Measurements from ENCODE around the gene ALDH7A1. TPM values are rescaled to one million over a fixed set of nuclear protein-coding genes. Genes with fewer than 3 reads are reported as not detected.
"Not testable (repeated sequence)": the region's sequence is repeated elsewhere in the genome, so short reads cannot be mapped to it uniquely, and the experiment has no call there.

The ALDH7A1 gene
- total RNA-seq, 1 donor from 2014 or later = 35.5 TPM

GRCh38 chr5:126599971-126600630, 5.1 kb upstream of the ALDH7A1 start:
- ATAC-seq; DNase-seq (ENCODE audit: missing footprints): not testable (repeated sequence)
- intact Hi-C loops (cut with DNase I) = loop anchor here (5.0 kb wide), 1 partner anchor 248 kb away; no protein-coding TSS in a partner anchor

- intact Hi-C loops (cut with DNase I) = loop anchor here (5.0 kb wide), 1 partner anchor 247 kb away; no protein-coding TSS in a partner anchor
- no peak for ATAC-seq
Observed at GRCh38 chr5:126599499-126599898, 4.5 kb upstream of the ALDH7A1 start.

GRCh38 chr5:126597156-126597555, 2.1 kb upstream of the ALDH7A1 start:
- DNase-seq (ENCODE audit: missing footprints) (no peak), ATAC-seq (no peak)
- intact Hi-C loops (cut with DNase I) = loop anchor here (5.0 kb wide), 1 partner anchor 245 kb away; no protein-coding TSS in a partner anchor

More at GRCh38 chr5:126599499-126599898, 4.5 kb upstream of the ALDH7A1 start:
- DNase-seq (ENCODE audit: missing footprints) = no peak

- DNase-seq (ENCODE audit: missing footprints) (no peak), ATAC-seq (no peak)
- intact Hi-C loops (cut with DNase I) = loop anchor here (2.0 to 5.0 kb wide), 2 partner anchors 243 to 257 kb away; no protein-coding TSS in a partner anchor
Observed at GRCh38 chr5:126595486-126596083, 566 bp upstream of the ALDH7A1 start.

GRCh38 chr5:126591549-126591948, 3.5 kb downstream of the ALDH7A1 start:
- intact Hi-C loops (cut with DNase I) = loop anchor here (5.0 kb wide), 1 partner anchor 49 kb away; no protein-coding TSS in a partner anchor
- ATAC-seq = no peak
- no peak for DNase-seq (ENCODE audit: missing footprints)

- ATAC-seq (no peak), DNase-seq (ENCODE audit: missing footprints) (no peak)
- intact Hi-C loops (cut with DNase I) = loop anchor here (5.0 kb wide), 1 partner anchor 47 kb away; no protein-coding TSS in a partner anchor
Observed at GRCh38 chr5:126589536-126590297, 5.3 kb downstream of the ALDH7A1 start.

- no peak for ATAC-seq
- DNase-seq (ENCODE audit: missing footprints) = no peak
- intact Hi-C loops (cut with DNase I) = no loop called here
Observed at GRCh38 chr5:126587551-126588390, 7.2 kb downstream of the ALDH7A1 start.

GRCh38 chr5:126583761-126584160, 11.3 kb downstream of the ALDH7A1 start:
- intact Hi-C loops (cut with DNase I) = no loop called here
- no peak for ATAC-seq
- no peak for DNase-seq (ENCODE audit: missing footprints)

GRCh38 chr5:126579716-126580115, 15.3 kb downstream of the ALDH7A1 start:
- DNase-seq (ENCODE audit: missing footprints) (no peak), ATAC-seq (no peak)
- intact Hi-C loops (cut with DNase I) = no loop called here

- ATAC-seq = no peak
- intact Hi-C loops (cut with DNase I) = no loop called here
- no peak for DNase-seq (ENCODE audit: missing footprints)
Observed at GRCh38 chr5:126577415-126577814, 17.6 kb downstream of the ALDH7A1 start.

GRCh38 chr5:126576974-126577373, 18.0 kb downstream of the ALDH7A1 start:
- ATAC-seq (no peak), DNase-seq (ENCODE audit: missing footprints) (no peak)
- intact Hi-C loops (cut with DNase I) = no loop called here

GRCh38 chr5:126575644-126576043, 19.4 kb downstream of the ALDH7A1 start:
- ATAC-seq (no peak), DNase-seq (ENCODE audit: missing footprints) (no peak)
- intact Hi-C loops (cut with DNase I) = no loop called here

GRCh38 chr5:126568206-126568755, 26.7 kb downstream of the ALDH7A1 start:
- intact Hi-C loops (cut with DNase I) = no loop called here
- no peak for ATAC-seq
- no peak for DNase-seq (ENCODE audit: missing footprints)

GRCh38 chr5:126562823-126563222, 32.2 kb downstream of the ALDH7A1 start:
- ATAC-seq = no peak
- DNase-seq (ENCODE audit: missing footprints) = no peak
- intact Hi-C loops (cut with DNase I) = no loop called here

- ATAC-seq (no peak), DNase-seq (ENCODE audit: missing footprints) (no peak)
- intact Hi-C loops (cut with DNase I) = no loop called here
Observed at GRCh38 chr5:126561908-126562307, 33.1 kb downstream of the ALDH7A1 start.

GRCh38 chr5:126555101-126555500, 39.9 kb downstream of the ALDH7A1 start:
- intact Hi-C loops (cut with DNase I); ATAC-seq; DNase-seq (ENCODE audit: missing footprints): not testable (repeated sequence)

GRCh38 chr5:126552614-126553013, 42.4 kb downstream of the ALDH7A1 start:
- DNase-seq (ENCODE audit: missing footprints) = no peak
- ATAC-seq = no peak
- intact Hi-C loops (cut with DNase I) = no loop called here

- DNase-seq (ENCODE audit: missing footprints) (no peak), ATAC-seq (no peak)
- intact Hi-C loops (cut with DNase I) = loop anchor here (5.0 kb wide), 1 partner anchor 48 kb away; no protein-coding TSS in a partner anchor
Observed at GRCh38 chr5:126544087-126544740, 50.8 kb downstream of the ALDH7A1 start.
